Loucy (cell line): ENCODE measurements around the gene DEPDC4.

ENCODE experiments used
- H2AFZ ChIP-seq: fragments of 200-600 bp; sonication (generic); 2 replicates; pipeline ENCODE4 v1.6.0; 2016; ENCODE audit warnings: antibody characterized with exemption, mild to moderate bottlenecking, low read length, moderate library complexity
- H3F3A ChIP-seq: fragments of 200-600 bp; 2 replicates; pipeline ENCODE4 v1.6.0; 2016; ENCODE audit warnings: antibody characterized with exemption, low read depth, mild to moderate bottlenecking
- H3K27me3 ChIP-seq: fragments of 200-600 bp; sonication (generic); 2 replicates; pipeline ENCODE4 v1.6.1; 2014; ENCODE audit warnings: low read length, mild to moderate bottlenecking; ENCODE audit not compliant: insufficient read depth, poor library complexity, severe bottlenecking
- H3K36me3 ChIP-seq: fragments of 200-600 bp; sonication (generic); 2 replicates; pipeline ENCODE4 v1.6.1; 2016; ENCODE audit warnings: low read length; ENCODE audit not compliant: insufficient read depth
- H3K4me1 ChIP-seq: fragments of 200-600 bp; sonication (generic); 2 replicates; pipeline ENCODE4 v1.5.1; 2014; ENCODE audit warnings: low read length, mild to moderate bottlenecking; ENCODE audit not compliant: insufficient read depth, poor library complexity, severe bottlenecking
- H3K4me2 ChIP-seq: fragments of 200-600 bp; sonication (generic); 2 replicates; pipeline ENCODE4 v1.6.0; 2014; ENCODE audit warnings: antibody characterized with exemption, low read length, low read depth, mild to moderate bottlenecking; ENCODE audit not compliant: poor library complexity, severe bottlenecking
- H3K4me3 ChIP-seq: fragments of 200-600 bp; sonication (generic); 2 replicates; pipeline ENCODE4 v1.5.1; 2014; ENCODE audit warnings: low read length, mild to moderate bottlenecking, mixed read lengths; ENCODE audit not compliant: poor library complexity, severe bottlenecking
- H3K79me2 ChIP-seq: fragments of 200-600 bp; sonication (generic); 2 replicates; pipeline ENCODE4 v1.6.1; 2014; ENCODE audit warnings: low read length; ENCODE audit not compliant: insufficient read depth
- H3K9ac ChIP-seq: fragments of 200-600 bp; sonication (generic); 2 replicates; pipeline ENCODE4 v1.6.0; 2014; ENCODE audit warnings: mild to moderate bottlenecking, low read depth, low read length, moderate library complexity; ENCODE audit not compliant: poor library complexity, severe bottlenecking
- H3K9me2 ChIP-seq: fragments of 200-600 bp; sonication (generic); replicated peaks from 2 replicates; pipeline ENCODE4 v1.6.1; 2016; ENCODE audit warnings: low read depth, low read length, mixed read lengths
- H3K9me3 ChIP-seq: fragments of 200-600 bp; sonication (generic); 2 replicates; pipeline ENCODE4 v1.6.1; 2014; ENCODE audit warnings: mild to moderate bottlenecking, antibody characterized with exemption, low read length, low read depth; ENCODE audit not compliant: insufficient read depth
- H4K20me1 ChIP-seq: fragments of 200-600 bp; sonication (generic); 2 replicates; pipeline ENCODE4 v1.6.0; 2014; ENCODE audit warnings: antibody characterized with exemption, low read length, mild to moderate bottlenecking; ENCODE audit not compliant: insufficient read depth, poor library complexity, severe bottlenecking
- EZH2phosphoT487 ChIP-seq: fragments of 200-600 bp; IDR thresholded peaks from 2 replicates; pipeline ENCODE4 v1.6.1; 2018; ENCODE audit warnings: antibody characterized with exemption, mild to moderate bottlenecking, moderate library complexity, borderline replicate concordance
- TF ChIP-seq, protein P1 (sequence below): fragments of 200-600 bp; sonication (generic); conservative IDR thresholded peaks from 2 replicates; pipeline ENCODE4 v1.5.1; 2014; ENCODE audit warnings: mild to moderate bottlenecking, antibody characterized with exemption, low read length

Gene DEPDC4

DNA sequence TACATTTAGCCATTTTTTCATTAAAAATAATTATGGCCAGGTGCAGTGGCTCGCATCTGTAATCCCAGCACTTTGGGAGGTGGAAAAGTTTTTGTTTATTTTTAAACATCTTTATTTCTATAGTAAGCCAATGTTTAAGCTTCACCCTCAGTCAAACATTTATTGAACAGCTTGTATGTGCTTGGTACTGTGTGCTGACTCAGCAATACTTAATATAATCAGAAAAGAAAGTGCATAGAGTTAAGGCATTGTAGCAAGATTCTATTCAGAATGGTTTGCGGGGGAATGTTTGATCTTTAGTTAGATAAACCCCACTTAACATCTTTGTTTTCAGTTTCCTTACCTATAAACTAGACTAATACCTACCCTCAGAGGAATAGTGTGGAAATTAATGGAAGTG is 55.2 kb downstream of the DEPDC4 start:
- no peaks in the 10 kb centered on the region for H3K79me2 ChIP-seq
- H4K20me1 ChIP-seq: no peaks in the 10 kb centered on the region
- H3K9ac ChIP-seq: no peak overlapping the region
- TF ChIP-seq EZH2phosphoT487: no peak
- TF ChIP-seq, protein P1, sequence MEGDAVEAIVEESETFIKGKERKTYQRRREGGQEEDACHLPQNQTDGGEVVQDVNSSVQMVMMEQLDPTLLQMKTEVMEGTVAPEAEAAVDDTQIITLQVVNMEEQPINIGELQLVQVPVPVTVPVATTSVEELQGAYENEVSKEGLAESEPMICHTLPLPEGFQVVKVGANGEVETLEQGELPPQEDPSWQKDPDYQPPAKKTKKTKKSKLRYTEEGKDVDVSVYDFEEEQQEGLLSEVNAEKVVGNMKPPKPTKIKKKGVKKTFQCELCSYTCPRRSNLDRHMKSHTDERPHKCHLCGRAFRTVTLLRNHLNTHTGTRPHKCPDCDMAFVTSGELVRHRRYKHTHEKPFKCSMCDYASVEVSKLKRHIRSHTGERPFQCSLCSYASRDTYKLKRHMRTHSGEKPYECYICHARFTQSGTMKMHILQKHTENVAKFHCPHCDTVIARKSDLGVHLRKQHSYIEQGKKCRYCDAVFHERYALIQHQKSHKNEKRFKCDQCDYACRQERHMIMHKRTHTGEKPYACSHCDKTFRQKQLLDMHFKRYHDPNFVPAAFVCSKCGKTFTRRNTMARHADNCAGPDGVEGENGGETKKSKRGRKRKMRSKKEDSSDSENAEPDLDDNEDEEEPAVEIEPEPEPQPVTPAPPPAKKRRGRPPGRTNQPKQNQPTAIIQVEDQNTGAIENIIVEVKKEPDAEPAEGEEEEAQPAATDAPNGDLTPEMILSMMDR: no peak
- no peak overlapping the region for H3K4me2 ChIP-seq
- H3K27me3 ChIP-seq: no peaks in the 10 kb centered on the region
- H3F3A ChIP-seq: no peaks in the 10 kb centered on the region
- H3K4me1 ChIP-seq: no peaks in the 10 kb centered on the region
- H3K4me3 ChIP-seq: no peak overlapping the region
- peaks cover 49% of the 10 kb centered on the region; the same call in 1 of the 2 replicates for H3K36me3 ChIP-seq
- no peak overlapping the region for H2AFZ ChIP-seq
- no peaks in the 10 kb centered on the region for H3K9me2 ChIP-seq
- no peaks in the 10 kb centered on the region for H3K9me3 ChIP-seq

GRCh38 chr12:100208834-100209233 is 58.0 kb downstream of the DEPDC4 start:
- Histone ChIP-seq H3K4me2 (no peak overlapping the region), H2AFZ (no peak overlapping the region), H3K27me3 (no peaks in the 10 kb centered on the region), H3K9me3 (no peaks in the 10 kb centered on the region), H3K9me2 (no peaks in the 10 kb centered on the region), H3K9ac (no peak overlapping the region), H3K4me3 (no peak overlapping the region), H3K4me1 (peaks cover 6% of the 10 kb centered on the region), H3K79me2 (peaks cover 11% of the 10 kb centered on the region), H3F3A (no peaks in the 10 kb centered on the region), H3K36me3 (peaks cover 45% of the 10 kb centered on the region; the same call in 1 of the 2 replicates), H4K20me1 (peaks cover 13% of the 10 kb centered on the region)
- TF ChIP-seq, protein P1: no peak
- TF ChIP-seq EZH2phosphoT487: no peak

GRCh38 chr12:100207311-100207710 is 59.6 kb downstream of the DEPDC4 start:
- Histone ChIP-seq H3K4me3 (no peak overlapping the region), H3K27me3 (no peaks in the 10 kb centered on the region)
- TF ChIP-seq EZH2phosphoT487: no peak
- TF ChIP-seq, protein P1: no peak

More at GRCh38 chr12:100207311-100207710, 59.6 kb downstream of the DEPDC4 start:
- peaks cover 37% of the 10 kb centered on the region; the same call in 1 of the 2 replicates for H3K36me3 ChIP-seq
- H3K9ac ChIP-seq: no peak overlapping the region
- H3K9me3 ChIP-seq: no peaks in the 10 kb centered on the region
- H4K20me1 ChIP-seq: peaks cover 13% of the 10 kb centered on the region
- H3K4me1 ChIP-seq: peaks cover 12% of the 10 kb centered on the region
- no peaks in the 10 kb centered on the region for H3K9me2 ChIP-seq
- no peak overlapping the region for H2AFZ ChIP-seq
- H3K4me2 ChIP-seq: no peak overlapping the region
- H3F3A ChIP-seq: no peaks in the 10 kb centered on the region
- H3K79me2 ChIP-seq: peaks cover 20% of the 10 kb centered on the region
